Transverse colon (tissue), 3 donors: ENCODE data around the gene DMRT1.

Source experiments
- EP300 ChIP-seq: sonication (generic); formaldehyde crosslinking; IDR thresholded peaks from one replicate; pipeline ENCODE4 v1.6.1; 2017; ENCODE audit warnings: antibody characterized with exemption, low read depth
- POLR2A ChIP-seq: fragments of 450-650 bp; IDR thresholded peaks from one replicate; pipeline ENCODE4 v1.6.1; 2016; ENCODE audit warnings: antibody characterized with exemption, mild to moderate bottlenecking, moderate library complexity
- TF ChIP-seq, protein P1 (sequence below), 5 experiments: fragments of 200-600 bp in 3 of 5; fragments of 450-650 bp in 2 of 5; sonication (generic) in 3 of 5; IDR thresholded peaks; 1 replicate in 2 of 5; 2 replicates in 3 of 5; pipeline ENCODE4 v1.5.1; 2016 to 2017; ENCODE audit warnings: antibody characterized with exemption in 5 of 5, inconsistent platforms in 3 of 5, mild to moderate bottlenecking in 2 of 5, moderate library complexity in 1 of 5

DNA sequence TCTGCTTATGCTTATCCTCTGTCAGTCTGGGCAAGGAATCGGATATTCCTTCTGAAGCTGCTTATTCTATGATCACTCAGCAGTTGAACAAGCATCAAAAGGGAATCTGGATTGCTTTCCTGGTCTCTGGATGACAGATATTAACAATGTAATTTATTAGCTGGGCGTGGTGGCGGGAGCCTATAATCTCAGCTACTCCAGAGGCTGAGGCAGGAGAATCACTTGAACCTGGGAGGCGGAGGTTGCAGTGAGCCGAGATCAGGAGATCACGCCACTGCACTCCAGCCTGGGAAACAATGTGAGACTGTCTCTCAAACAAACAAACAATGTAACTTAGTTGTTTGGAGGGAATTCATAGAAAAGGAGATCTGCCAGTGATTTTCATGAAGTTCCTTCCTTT is 45.4 kb downstream of the DMRT1 start:
- TF ChIP-seq, protein P1, sequence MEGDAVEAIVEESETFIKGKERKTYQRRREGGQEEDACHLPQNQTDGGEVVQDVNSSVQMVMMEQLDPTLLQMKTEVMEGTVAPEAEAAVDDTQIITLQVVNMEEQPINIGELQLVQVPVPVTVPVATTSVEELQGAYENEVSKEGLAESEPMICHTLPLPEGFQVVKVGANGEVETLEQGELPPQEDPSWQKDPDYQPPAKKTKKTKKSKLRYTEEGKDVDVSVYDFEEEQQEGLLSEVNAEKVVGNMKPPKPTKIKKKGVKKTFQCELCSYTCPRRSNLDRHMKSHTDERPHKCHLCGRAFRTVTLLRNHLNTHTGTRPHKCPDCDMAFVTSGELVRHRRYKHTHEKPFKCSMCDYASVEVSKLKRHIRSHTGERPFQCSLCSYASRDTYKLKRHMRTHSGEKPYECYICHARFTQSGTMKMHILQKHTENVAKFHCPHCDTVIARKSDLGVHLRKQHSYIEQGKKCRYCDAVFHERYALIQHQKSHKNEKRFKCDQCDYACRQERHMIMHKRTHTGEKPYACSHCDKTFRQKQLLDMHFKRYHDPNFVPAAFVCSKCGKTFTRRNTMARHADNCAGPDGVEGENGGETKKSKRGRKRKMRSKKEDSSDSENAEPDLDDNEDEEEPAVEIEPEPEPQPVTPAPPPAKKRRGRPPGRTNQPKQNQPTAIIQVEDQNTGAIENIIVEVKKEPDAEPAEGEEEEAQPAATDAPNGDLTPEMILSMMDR (IDR thresholded peaks at IDR 0.05): no peak
- TF ChIP-seq EP300 (no peak), POLR2A (no peak)
